NCI-H1105 (cell line): ENCODE measurements around the gene IPPK.
A peak's percentile ranks its signal among the peaks of the same experiment; 100 is the strongest.
"Not testable (repeated sequence)": the region's sequence is repeated elsewhere in the genome, so short reads cannot be mapped to it uniquely, and the experiment has no call there.

Experiments
- DNase-seq: peaks from one replicate; lab custom pipeline; 2025; lab: John Stamatoyannopoulos, UW

Gene IPPK

GRCh38 chr9:92638621-92639101, 31.3 kb downstream of the IPPK start:
- DNase-seq: no peak

GRCh38 chr9:92637886-92638620, 31.9 kb downstream of the IPPK start:
- no peak for DNase-seq

GRCh38 chr9:92637326-92637725, 32.6 kb downstream of the IPPK start:
- no peak for DNase-seq

GRCh38 chr9:92636627-92637026, 33.3 kb downstream of the IPPK start:
- DNase-seq: no peak

- DNase-seq: no peak
Observed at GRCh38 chr9:92635760-92636159, 34.2 kb downstream of the IPPK start.

GRCh38 chr9:92634712-92635605, 35.0 kb downstream of the IPPK start:
- DNase-seq: peak; percentile 8

- no peak for DNase-seq
Observed at GRCh38 chr9:92633614-92634278, 36.2 kb downstream of the IPPK start.

GRCh38 chr9:92632641-92633040, 37.3 kb downstream of the IPPK start:
- DNase-seq: no peak

GRCh38 chr9:92631452-92632343, 38.2 kb downstream of the IPPK start:
- DNase-seq: no peak

- no peak for DNase-seq
Observed at GRCh38 chr9:92627651-92628050, 42.3 kb downstream of the IPPK start.

- DNase-seq: no peak
Observed at GRCh38 chr9:92626484-92626883, 43.4 kb downstream of the IPPK start.

- not testable (repeated sequence) for DNase-seq
Observed at GRCh38 chr9:92623936-92624335, 46.0 kb downstream of the IPPK start.

- no peak for DNase-seq
Observed at GRCh38 chr9:92620845-92621244, 49.1 kb downstream of the IPPK start.

- no peak for DNase-seq
Observed at GRCh38 chr9:92619601-92620300, 50.2 kb downstream of the IPPK start.

GRCh38 chr9:92618633-92619225, 51.2 kb downstream of the IPPK start:
- DNase-seq: no peak

- DNase-seq: no peak
Observed at GRCh38 chr9:92617951-92618510, 51.9 kb downstream of the IPPK start.

- no peak for DNase-seq
Observed at GRCh38 chr9:92617195-92617813, 52.6 kb downstream of the IPPK start.

- DNase-seq: no peak
Observed at GRCh38 chr9:92616655-92617111, 53.2 kb downstream of the IPPK start.

GRCh38 chr9:92616199-92616641, 53.7 kb downstream of the IPPK start:
- DNase-seq: no peak
